Neural cell (in vitro differentiated cells): Measurements from ENCODE around the gene AK8. TPM values are rescaled to one million over a fixed set of nuclear protein-coding genes. Genes with fewer than 3 reads are reported as not detected.

Experiments used
- H2AFZ ChIP-seq: fragments of 200-600, 300-800 bp; sonication (generic), shearing (Covaris generic); 2 replicates; pipeline ENCODE4 v1.6.0; 2014; ENCODE audit warnings: low read depth, mild to moderate bottlenecking, antibody characterized with exemption, low read length, moderate library complexity
- H3F3A ChIP-seq: fragments of 200-600 bp; shearing (Covaris generic); 2 replicates; pipeline ENCODE4 v1.6.1; 2016; ENCODE audit warnings: mild to moderate bottlenecking, moderate library complexity, mixed read lengths, antibody characterized with exemption, low read length; ENCODE audit not compliant: insufficient read depth, poor library complexity, severe bottlenecking
- H3K27ac ChIP-seq: fragments of 200-600, 300-800 bp; sonication (generic), shearing (Covaris generic); 2 replicates; pipeline ENCODE4 v1.5.1; 2014; ENCODE audit warnings: mild to moderate bottlenecking, low read length, moderate library complexity
- H3K27me3 ChIP-seq: fragments of 300-800, 200-600 bp; sonication (generic), shearing (Covaris generic); 2 replicates; pipeline ENCODE4 v1.6.0; 2014; ENCODE audit warnings: mild to moderate bottlenecking, low read depth, low read length, moderate library complexity; ENCODE audit not compliant: insufficient read depth
- H3K36me3 ChIP-seq: fragments of 300-800, 200-600 bp; sonication (generic), shearing (Covaris generic); 2 replicates; pipeline ENCODE4 v1.5.1; 2014; ENCODE audit warnings: mild to moderate bottlenecking, antibody characterized with exemption, low read length, moderate library complexity; ENCODE audit not compliant: insufficient read depth
- H3K4me2 ChIP-seq: fragments of 300-800, 200-600 bp; sonication (generic), shearing (Covaris generic); 2 replicates; pipeline ENCODE4 v1.6.0; 2014; ENCODE audit warnings: mild to moderate bottlenecking, low read length
- H3K4me3 ChIP-seq: fragments of 300-800, 200-600 bp; sonication (generic), shearing (Covaris generic); 2 replicates; pipeline ENCODE4 v1.5.1; 2014; ENCODE audit warnings: mild to moderate bottlenecking, low read length, moderate library complexity
- H3K79me2 ChIP-seq: fragments of 200-600 bp; shearing (Covaris generic); replicated peaks from 2 replicates; pipeline ENCODE4 v1.6.0; 2014; ENCODE audit warnings: mild to moderate bottlenecking, low read length, moderate library complexity; ENCODE audit not compliant: insufficient read depth
- H3K9ac ChIP-seq: fragments of 300-800, 200-600 bp; sonication (generic), shearing (Covaris generic); 2 replicates; pipeline ENCODE4 v1.6.1; 2016; ENCODE audit warnings: mild to moderate bottlenecking, low read length, mixed read lengths
- H3K9me2 ChIP-seq: fragments of 200-600 bp; shearing (Covaris generic); 2 replicates; pipeline ENCODE4 v1.6.1; 2016; ENCODE audit warnings: mild to moderate bottlenecking, low read length, mixed read lengths; ENCODE audit not compliant: insufficient read depth
- H3K9me3 ChIP-seq: fragments of 200-600, 300-800 bp; sonication (generic), shearing (Covaris generic); 2 replicates; pipeline ENCODE4 v1.6.1; 2016; ENCODE audit warnings: mild to moderate bottlenecking, mixed run types, low read length, moderate library complexity, mixed read lengths
- H4K20me1 ChIP-seq: fragments of 200-600 bp; shearing (Covaris generic); 2 replicates; pipeline ENCODE4 v1.6.1; 2016; ENCODE audit warnings: mild to moderate bottlenecking, mixed run types; ENCODE audit not compliant: insufficient read depth
- CTCF ChIP-seq: fragments of 450-650 bp; IDR thresholded peaks from 2 replicates; pipeline ENCODE4 v1.5.1; 2014; ENCODE audit warnings: antibody characterized with exemption, mild to moderate bottlenecking, moderate library complexity; ENCODE audit not compliant: poor library complexity, severe bottlenecking
- EP300 ChIP-seq: fragments of 450-650 bp; conservative IDR thresholded peaks from 2 replicates; pipeline ENCODE4 v1.6.1; 2014; ENCODE audit warnings: antibody characterized with exemption, mild to moderate bottlenecking, moderate library complexity; ENCODE audit not compliant: poor library complexity, severe bottlenecking
- EZH2 ChIP-seq: fragments of 200-600, 300-800 bp; shearing (Covaris generic), sonication (generic); IDR thresholded peaks from 2 replicates; pipeline ENCODE4 v1.6.1; 2014; ENCODE audit warnings: antibody characterized with exemption, low read length, borderline replicate concordance, mild to moderate bottlenecking; ENCODE audit not compliant: insufficient read depth, poor library complexity, severe bottlenecking
- MXI1 ChIP-seq: fragments of 450-650 bp; conservative IDR thresholded peaks from 2 replicates; pipeline ENCODE4 v1.6.1; 2014; ENCODE audit warnings: antibody characterized with exemption, mild to moderate bottlenecking; ENCODE audit not compliant: poor library complexity, severe bottlenecking
- POLR2AphosphoS5 ChIP-seq: IDR thresholded peaks from 2 replicates; pipeline ENCODE4 v1.6.1; 2012
- RAD21 ChIP-seq: fragments of 450-650 bp; conservative IDR thresholded peaks from 2 replicates; pipeline ENCODE4 v1.6.1; 2014; ENCODE audit warnings: antibody characterized with exemption, mild to moderate bottlenecking, moderate library complexity
- REST ChIP-seq: IDR thresholded peaks from 2 replicates; pipeline ENCODE4 v1.6.1; 2012; ENCODE audit warnings: borderline replicate concordance
- SMC3 ChIP-seq: fragments of 450-650 bp; conservative IDR thresholded peaks from 2 replicates; pipeline ENCODE4 v1.6.1; 2014; ENCODE audit warnings: antibody characterized with exemption, mild to moderate bottlenecking, moderate library complexity; ENCODE audit not compliant: poor library complexity
- TAF1 ChIP-seq: IDR thresholded peaks from 2 replicates; pipeline ENCODE4 v1.6.1; 2012; ENCODE audit warnings: low read depth
- polyA plus RNA-seq: library from polyadenylated mRNA; depleted of rRNA; stranded (reverse); fragments of >200 nt; gene quantifications from 2 replicates; pipeline ENCODE4 v1.2.3, GENCODE V29; 2014

The AK8 gene
- polyA plus RNA-seq, 1 donor from 2014 or later: 0.71 TPM

GRCh38 chr9:132756214-132756845 is 121.8 kb downstream of the AK8 start:
- Histone ChIP-seq H3K27ac (no peak overlapping the region), H3K4me3 (no peak overlapping the region), H3K79me2 (no peaks in the 10 kb centered on the region), H3F3A (no peaks in the 10 kb centered on the region), H3K36me3 (no peaks in the 10 kb centered on the region), H3K9ac (no peak overlapping the region), H3K27me3 (no peaks in the 10 kb centered on the region), H3K9me2 (no peaks in the 10 kb centered on the region), H3K4me2 (no peak overlapping the region), H4K20me1 (no peaks in the 10 kb centered on the region), H3K9me3 (no peaks in the 10 kb centered on the region), H2AFZ (no peak overlapping the region)
- no peak for TF ChIP-seq REST
- no peak for TF ChIP-seq RAD21
- TF ChIP-seq CTCF: no peak
- no peak for TF ChIP-seq SMC3
- TF ChIP-seq EP300: no peak
- TF ChIP-seq EZH2: no peak
- no peak for TF ChIP-seq TAF1
- TF ChIP-seq POLR2AphosphoS5: no peak
- no peak for TF ChIP-seq MXI1

- TF ChIP-seq TAF1 (no peak), POLR2AphosphoS5 (no peak), SMC3 (no peak), REST (no peak)
- no peaks in the 10 kb centered on the region for H3F3A ChIP-seq
- no peak overlapping the region for H3K27ac ChIP-seq
- no peaks in the 10 kb centered on the region for H3K9me3 ChIP-seq
- no peak overlapping the region for H3K4me2 ChIP-seq
- no peaks in the 10 kb centered on the region for H4K20me1 ChIP-seq
- H3K36me3 ChIP-seq: no peaks in the 10 kb centered on the region
- H3K9ac ChIP-seq: no peak overlapping the region
- no peak overlapping the region for H3K4me3 ChIP-seq
- H3K9me2 ChIP-seq: no peaks in the 10 kb centered on the region
- H3K27me3 ChIP-seq: no peaks in the 10 kb centered on the region
- no peak overlapping the region for H2AFZ ChIP-seq
- H3K79me2 ChIP-seq: no peaks in the 10 kb centered on the region
Measured at GRCh38 chr9:132755096-132755495, 123.0 kb downstream of the AK8 start.
